H1 (cell line): Measurements from ENCODE around the gene STXBP5. TPM values are rescaled to one million over a fixed set of nuclear protein-coding genes. Genes with fewer than 3 reads are reported as not detected.

Experiments
- CTCF ChIA-PET: fragments of 300-600 bp; sonication (Branson Sonifier 250); formaldehyde crosslinking; loops from one replicate; lab custom pipeline; 2021; ENCODE audit not compliant: partially characterized antibody; lab: Charles Lee
- POLR2A ChIA-PET: fragments of 300-600 bp; sonication (Branson Sonifier 250); formaldehyde crosslinking; loops from one replicate; lab custom pipeline; 2021; ENCODE audit warnings: inconsistent platforms; ENCODE audit not compliant: partially characterized antibody; lab: Charles Lee
- DNase-seq, 2 experiments: peaks; one replicate each; pipeline versions ENCODE4 v3.0.0 to v3.0.0-alpha.2; 2010 to 2022; ENCODE audit warnings: low spot score in 2 of 2, low read depth in 1 of 2, mixed read lengths in 1 of 2
- FAIRE-seq: peaks from 2 replicates; lab custom pipeline; 2011; peaks lifted over from hg19 to GRCh38; lab: Jason Lieb, UNC
- H2AFZ ChIP-seq: 2 replicates; pipeline ENCODE4 v1.8.1; 2012; ENCODE audit warnings: low read length, inconsistent platforms
- H2AK5ac ChIP-seq: 2 replicates; pipeline ENCODE4 v1.6.1; 2013; ENCODE audit warnings: low read depth, low read length
- H2BK120ac ChIP-seq: replicated peaks from 2 replicates; pipeline ENCODE3; 2013; ENCODE audit warnings: low read depth, low read length, inconsistent platforms
- H2BK12ac ChIP-seq: 2 replicates; pipeline ENCODE4 v1.6.1; 2013; ENCODE audit warnings: low read depth, low read length
- H2BK15ac ChIP-seq: 2 replicates; pipeline ENCODE4 v1.6.1; 2013; ENCODE audit warnings: low read length
- H2BK20ac ChIP-seq: 2 replicates; pipeline ENCODE4 v1.6.1; 2013; ENCODE audit warnings: low read length
- H2BK5ac ChIP-seq: 2 replicates; pipeline ENCODE4 v1.6.1; 2013; ENCODE audit warnings: low read depth, low read length
- H3K14ac ChIP-seq: 2 replicates; pipeline ENCODE4 v1.6.1; 2013; ENCODE audit warnings: inconsistent platforms; ENCODE audit not compliant: insufficient read length
- H3K18ac ChIP-seq: 2 replicates; pipeline ENCODE4 v1.6.1; 2013; ENCODE audit warnings: low read length; ENCODE audit errors: extremely low read depth
- H3K23ac ChIP-seq: 2 replicates; pipeline ENCODE4 v1.6.1; 2013; ENCODE audit warnings: inconsistent platforms; ENCODE audit not compliant: insufficient read length
- H3K23me2 ChIP-seq: 2 replicates; pipeline ENCODE4 v1.6.1; 2013; ENCODE audit warnings: low read depth, low read length
- H3K27ac ChIP-seq: 2 replicates; pipeline ENCODE4 v1.6.1; 2011; ENCODE audit warnings: low read depth, low read length, inconsistent platforms
- H3K27me3 ChIP-seq, 4 experiments: replicated peaks in 1 of 4; 1 replicate in 1 of 4; 2 replicates in 3 of 4; pipeline versions ENCODE4 v1.6.1 to v1.8.1; 2011 to 2013; ENCODE audit warnings: low read length in 3 of 4, mild to moderate bottlenecking in 3 of 4, inconsistent platforms in 2 of 4, mixed read lengths in 2 of 4, moderate library complexity in 1 of 4; ENCODE audit not compliant: control insufficient read depth in 3 of 4, insufficient read depth in 3 of 4; ENCODE audit errors: extremely low read depth in 1 of 4
- H3K36me3 ChIP-seq, 4 experiments: 2 replicates each; pipeline versions ENCODE4 v1.6.1 to v1.8.1; 2011 to 2013; ENCODE audit warnings: mild to moderate bottlenecking in 4 of 4, low read length in 3 of 4, moderate library complexity in 2 of 4, control low read depth in 1 of 4, inconsistent platforms in 1 of 4; ENCODE audit not compliant: insufficient read depth in 4 of 4, control insufficient read depth in 2 of 4
- H3K4ac ChIP-seq: replicated peaks from 2 replicates; pipeline ENCODE3; 2013; ENCODE audit warnings: low read length, low read depth, mixed read lengths, inconsistent platforms; ENCODE audit not compliant: insufficient read length
- H3K4me1 ChIP-seq, 4 experiments: replicated peaks in 1 of 4; 1 replicate in 1 of 4; 2 replicates in 3 of 4; pipeline versions ENCODE4 v1.6.1 to v1.8.1; 2011 to 2013; ENCODE audit warnings: low read length in 3 of 4, inconsistent platforms in 2 of 4, mixed read lengths in 1 of 4; ENCODE audit not compliant: insufficient read depth in 4 of 4, control insufficient read depth in 3 of 4
- H3K4me2 ChIP-seq, 2 experiments: 2 replicates each; pipeline versions ENCODE4 v1.6.1 to v1.8.1; 2011 to 2013; ENCODE audit warnings: low read depth in 2 of 2, low read length in 2 of 2, control low read depth in 1 of 2, inconsistent platforms in 1 of 2, mild to moderate bottlenecking in 1 of 2; ENCODE audit not compliant: insufficient read depth in 1 of 2
- H3K4me3 ChIP-seq, 4 experiments: fragments of 200-600, 300-600 bp in 1 of 4; sonication (generic), shearing (Covaris generic), sonication (Bioruptor Twin) in 1 of 4; 2 replicates each; pipeline versions ENCODE4 v1.5.1 to v1.8.1; 2011 to 2016; ENCODE audit warnings: low read length in 4 of 4, low read depth in 3 of 4, control low read depth in 2 of 4, inconsistent platforms in 2 of 4, mild to moderate bottlenecking in 2 of 4, mixed read lengths in 1 of 4, moderate library complexity in 1 of 4; ENCODE audit not compliant: insufficient read depth in 2 of 4; ENCODE audit errors: extremely low read depth in 1 of 4
- H3K56ac ChIP-seq: replicated peaks from 2 replicates; pipeline ENCODE3; 2013; ENCODE audit warnings: low read depth, mild to moderate bottlenecking, mixed read lengths, low read length, inconsistent platforms; ENCODE audit not compliant: insufficient read length
- H3K79me1 ChIP-seq: 2 replicates; pipeline ENCODE4 v1.6.1; 2013; ENCODE audit warnings: low read depth, low read length, control low read depth
- H3K79me2 ChIP-seq, 2 experiments: 2 replicates each; pipeline versions ENCODE4 v1.6.1 to v1.8.1; 2012 to 2013; ENCODE audit warnings: low read length in 2 of 2, mild to moderate bottlenecking in 2 of 2, inconsistent platforms in 1 of 2; ENCODE audit not compliant: insufficient read depth in 2 of 2, control insufficient read depth in 1 of 2
- H3K9ac ChIP-seq, 4 experiments: replicated peaks in 1 of 4; 1 replicate in 1 of 4; 2 replicates in 3 of 4; pipeline versions ENCODE4 v1.6.1 to v1.8.1; 2011 to 2013; ENCODE audit warnings: low read depth in 3 of 4, low read length in 3 of 4, control low read depth in 2 of 4, mild to moderate bottlenecking in 2 of 4, moderate library complexity in 2 of 4, inconsistent platforms in 1 of 4; ENCODE audit errors: extremely low read depth in 1 of 4
- H3K9me3 ChIP-seq, 2 experiments: 2 replicates each; pipeline versions ENCODE4 v1.6.1 to v1.8.1; 2012 to 2013; ENCODE audit warnings: mild to moderate bottlenecking in 2 of 2, moderate library complexity in 2 of 2, control low read depth in 1 of 2, inconsistent platforms in 1 of 2, low read depth in 1 of 2, low read length in 1 of 2, mixed read lengths in 1 of 2; ENCODE audit not compliant: insufficient read depth in 2 of 2
- H4K20me1 ChIP-seq, 2 experiments: replicated peaks in 1 of 2; 2 replicates each; pipeline versions ENCODE3 to v1.8.1; 2011 to 2013; ENCODE audit warnings: inconsistent platforms in 2 of 2, low read length in 2 of 2, mild to moderate bottlenecking in 1 of 2; ENCODE audit not compliant: insufficient read depth in 2 of 2, control insufficient read depth in 1 of 2
- H4K5ac ChIP-seq: 2 replicates; pipeline ENCODE4 v1.6.1; 2013; ENCODE audit warnings: low read length, low read depth, mixed read lengths, inconsistent platforms; ENCODE audit not compliant: insufficient read length
- H4K8ac ChIP-seq: 2 replicates; pipeline ENCODE4 v1.8.0; 2013; ENCODE audit warnings: mild to moderate bottlenecking, moderate library complexity, low read length, inconsistent platforms; ENCODE audit not compliant: insufficient read depth; ENCODE audit errors: extremely low read depth
- H4K91ac ChIP-seq: replicated peaks from 2 replicates; pipeline ENCODE3; 2013; ENCODE audit warnings: low read length, mixed read lengths, inconsistent platforms; ENCODE audit not compliant: insufficient read length
- ASH2L ChIP-seq: fragments of 200-600, 300-600 bp; sonication (generic); IDR thresholded peaks from one replicate; pipeline ENCODE4 v1.7.1; 2017; ENCODE audit warnings: low read length
- EGR1 ChIP-seq: IDR thresholded peaks from 2 replicates; pipeline ENCODE4 v1.6.1; 2011; ENCODE audit warnings: low read depth, low read length, borderline replicate concordance
- EP300 ChIP-seq, 2 experiments: IDR thresholded peaks; 1 replicate in 1 of 2; 2 replicates in 1 of 2; pipeline ENCODE4 v1.6.1; 2011 to 2012; ENCODE audit warnings: low read depth in 2 of 2, low read length in 2 of 2, mild to moderate bottlenecking in 2 of 2, borderline replicate concordance in 1 of 2, inconsistent platforms in 1 of 2, moderate library complexity in 1 of 2
- HDAC2 ChIP-seq, 2 experiments: fragments of 300-600 bp in 1 of 2; sonication (generic) in 1 of 2; IDR thresholded peaks; 2 replicates each; pipeline ENCODE4 v1.6.1; 2011 to 2012; ENCODE audit warnings: low read depth in 2 of 2, low read length in 2 of 2, mild to moderate bottlenecking in 2 of 2, moderate library complexity in 2 of 2, borderline replicate concordance in 1 of 2, inconsistent platforms in 1 of 2
- PHF8 ChIP-seq: fragments of 200-600 bp; sonication (generic); conservative IDR thresholded peaks from 2 replicates; pipeline ENCODE4 v1.7.1; 2012; ENCODE audit warnings: low read depth, mild to moderate bottlenecking, inconsistent platforms, low read length, moderate library complexity
- POLR2AphosphoS5 ChIP-seq: IDR thresholded peaks from 2 replicates; pipeline ENCODE4 v1.6.1; 2011; ENCODE audit warnings: low read depth, low read length
- RFX5 ChIP-seq: IDR thresholded peaks from 2 replicates; pipeline ENCODE4 v1.6.1; 2011; ENCODE audit warnings: low read depth, low read length, improper control_type of control experiment, borderline replicate concordance
- SIRT6 ChIP-seq: IDR thresholded peaks from one replicate; pipeline ENCODE4 v1.7.1; 2012; ENCODE audit warnings: low read length, inconsistent platforms
- TCF12 ChIP-seq: IDR thresholded peaks from 2 replicates; pipeline ENCODE4 v1.6.1; 2011; ENCODE audit warnings: low read depth, mild to moderate bottlenecking, low read length
- polyA plus RNA-seq, 7 experiments: library from polyadenylated mRNA; depleted of rRNA in 3 of 7; stranded (reverse) in 5 of 7; unstranded in 2 of 7; fragments of >200 nt in 5 of 7; fragments of 200-250 nt in 2 of 7; gene quantifications; 1 replicate in 5 of 7; 2 replicates in 1 of 7; 4 replicates in 1 of 7; pipeline versions ENCODE4 v1.2.1 to v1.2.3, GENCODE V29; 2011 to 2013; ENCODE audit warnings: missing spikeins in 2 of 7, mixed read lengths in 2 of 7
- total RNA-seq: library from RNA; stranded (reverse); fragmentation: NEBNext Ultra II Directional; extraction: Animal tissue kit (Norgen Biotek cat#: 25700); gene quantifications from 2 replicates; pipeline ENCODE4 v1.2.1, GENCODE V29; 2021
- TF ChIP-seq, protein P1 (sequence below), 3 experiments: IDR thresholded peaks; 1 replicate in 2 of 3; 2 replicates in 1 of 3; pipeline versions ENCODE4 v1.5.1 to v1.6.1; 2011; ENCODE audit warnings: low read length in 3 of 3, mild to moderate bottlenecking in 3 of 3, inconsistent platforms in 2 of 3, low read depth in 1 of 3, moderate library complexity in 1 of 3; ENCODE audit not compliant: insufficient read depth in 1 of 3; ENCODE audit errors: control extremely low read depth in 1 of 3

The STXBP5 gene
- total and polyA plus RNA-seq, 2 of the 8 experiments (the other 6 are each of a cell fraction or from before 2014, with no cell fraction given), result 2.7 to 10.8 TPM

DNA sequence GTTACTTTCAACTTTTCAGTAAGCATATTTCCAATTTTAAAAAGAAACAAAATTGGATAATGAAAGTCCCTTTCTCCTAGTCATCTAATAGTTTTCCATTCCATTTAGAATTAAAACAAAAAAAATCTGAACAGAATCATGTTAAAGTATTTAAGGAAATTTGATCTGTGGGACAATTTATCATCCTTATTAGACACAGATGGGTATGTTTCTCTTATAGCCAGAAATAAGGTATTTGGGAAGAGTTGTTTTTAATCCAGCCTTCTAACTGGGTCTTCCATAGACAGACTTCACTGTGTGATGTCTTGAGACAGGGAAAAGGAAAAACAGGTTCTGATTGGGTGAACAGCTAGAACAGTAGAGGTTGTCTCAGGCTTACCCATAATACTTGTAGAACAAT lies 39.5 kb upstream of the STXBP5 start:
- Histone ChIP-seq H2BK12ac (no peak overlapping the region), H2BK5ac (no peak overlapping the region), H3K9me3 (no peaks in the 10 kb centered on the region), H3K27me3 (no peaks in the 10 kb centered on the region), H3K9ac (no peak overlapping the region), H2BK15ac (no peak overlapping the region), H3K36me3 (no peaks in the 10 kb centered on the region), H3K23me2 (no peaks in the 10 kb centered on the region), H4K20me1 (no peaks in the 10 kb centered on the region), H4K8ac (no peak overlapping the region), H2AK5ac (no peak overlapping the region), H3K4me1 (no peaks in the 10 kb centered on the region), H3K4ac (no peak overlapping the region), H2BK20ac (no peak overlapping the region), H3K79me1 (no peaks in the 10 kb centered on the region), H3K4me2 (no peak overlapping the region), H2BK120ac (no peak overlapping the region), H4K91ac (no peak overlapping the region), H3K27ac (no peak overlapping the region), H2AFZ (no peak overlapping the region), H3K18ac (no peak overlapping the region), H3K4me3 (no peak overlapping the region), H3K23ac (no peak overlapping the region), H4K5ac (no peak overlapping the region), H3K79me2 (no peaks in the 10 kb centered on the region), H3K56ac (no peak overlapping the region), H3K14ac (no peak overlapping the region)
- POLR2A ChIA-PET, result no interaction called here
- DNase-seq, result no peak
- no peak for FAIRE-seq
- TF ChIP-seq HDAC2 (IDR thresholded peaks at IDR 0.05; ENCODE audit: borderline replicate concordance in 1 of 2, low read depth in 2 of 2, low read length in 2 of 2) (no peak), ASH2L (no peak), EGR1 (no peak), RFX5 (no peak), POLR2AphosphoS5 (no peak), SIRT6 (no peak), TCF12 (no peak), EP300 (IDR thresholded peaks at IDR 0.05; ENCODE audit: borderline replicate concordance in 1 of 2, low read depth in 2 of 2, low read length in 2 of 2) (no peak), PHF8 (no peak)
- TF ChIP-seq, protein P1, sequence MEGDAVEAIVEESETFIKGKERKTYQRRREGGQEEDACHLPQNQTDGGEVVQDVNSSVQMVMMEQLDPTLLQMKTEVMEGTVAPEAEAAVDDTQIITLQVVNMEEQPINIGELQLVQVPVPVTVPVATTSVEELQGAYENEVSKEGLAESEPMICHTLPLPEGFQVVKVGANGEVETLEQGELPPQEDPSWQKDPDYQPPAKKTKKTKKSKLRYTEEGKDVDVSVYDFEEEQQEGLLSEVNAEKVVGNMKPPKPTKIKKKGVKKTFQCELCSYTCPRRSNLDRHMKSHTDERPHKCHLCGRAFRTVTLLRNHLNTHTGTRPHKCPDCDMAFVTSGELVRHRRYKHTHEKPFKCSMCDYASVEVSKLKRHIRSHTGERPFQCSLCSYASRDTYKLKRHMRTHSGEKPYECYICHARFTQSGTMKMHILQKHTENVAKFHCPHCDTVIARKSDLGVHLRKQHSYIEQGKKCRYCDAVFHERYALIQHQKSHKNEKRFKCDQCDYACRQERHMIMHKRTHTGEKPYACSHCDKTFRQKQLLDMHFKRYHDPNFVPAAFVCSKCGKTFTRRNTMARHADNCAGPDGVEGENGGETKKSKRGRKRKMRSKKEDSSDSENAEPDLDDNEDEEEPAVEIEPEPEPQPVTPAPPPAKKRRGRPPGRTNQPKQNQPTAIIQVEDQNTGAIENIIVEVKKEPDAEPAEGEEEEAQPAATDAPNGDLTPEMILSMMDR (IDR thresholded peaks at IDR 0.05; ENCODE audit: control extremely low read depth in 1 of 3, insufficient read depth in 1 of 3, low read depth in 1 of 3, low read length in 3 of 3), result no peak
- CTCF ChIA-PET, result no interaction called here
